ENCODE measurements around the gene METTL17. TPM values are rescaled to one million over a fixed set of nuclear protein-coding genes. Genes with fewer than 3 reads are reported as not detected.

METTL17 gene
- total RNA-seq, 1 donor from 2014 or later, result 62.7 TPM

- Mint-ChIP-seq H3K36me3 (ENCODE audit: low read depth, unreplicated experiment) (peaks cover 18% of the 10 kb centered on the region), H3K27ac (ENCODE audit: unreplicated experiment) (peak within 1 kb of the TSS; percentile 74), H3K27me3 (ENCODE audit: unreplicated experiment) (peaks cover 10% of the 10 kb centered on the region), H3K4me3 (ENCODE audit: unreplicated experiment) (peak within 1 kb of the TSS; percentile 89), H3K9me3 (ENCODE audit: unreplicated experiment) (no peaks in the 10 kb centered on the region), H3K4me1 (ENCODE audit: unreplicated experiment) (peaks cover 32% of the 10 kb centered on the region)
- no peak for TF ChIP-seq CTCF (IDR thresholded peaks at IDR 0.05; ENCODE audit: unreplicated experiment)
- DNase-seq (ENCODE audit: low spot score), result peak; percentile 73
Measured at GRCh38 chr14:21024585-21025370, 35.0 kb downstream of the METTL17 start, which contains the start of gene NDRG2. Gene NDRG2 (minus strand): TSS chr14:21025061. CDS start chr14:21023315, 1,746 bp downstream.

GRCh38 chr14:21025371-21026273 lies 35.8 kb downstream of the METTL17 start:
- DNase-seq (ENCODE audit: low spot score), result peak; percentile 21
- TF ChIP-seq CTCF (IDR thresholded peaks at IDR 0.05; ENCODE audit: unreplicated experiment), result no peak
- peaks cover 10% of the 10 kb centered on the region for H3K27me3 Mint-ChIP-seq (ENCODE audit: unreplicated experiment)

GRCh38 chr14:21026274-21026987 lies 36.7 kb downstream of the METTL17 start:
- H3K4me3 Mint-ChIP-seq (ENCODE audit: unreplicated experiment), result peak overlapping the region; percentile 84

More at GRCh38 chr14:21025371-21026273, 35.8 kb downstream of the METTL17 start:
- peaks cover 30% of the 10 kb centered on the region for H3K4me1 Mint-ChIP-seq (ENCODE audit: unreplicated experiment)
- peaks cover 18% of the 10 kb centered on the region for H3K36me3 Mint-ChIP-seq (ENCODE audit: low read depth, unreplicated experiment)
- no peaks in the 10 kb centered on the region for H3K9me3 Mint-ChIP-seq (ENCODE audit: unreplicated experiment)
- peak overlapping the region; percentile 89 for H3K4me3 Mint-ChIP-seq (ENCODE audit: unreplicated experiment)
- H3K27ac Mint-ChIP-seq (ENCODE audit: unreplicated experiment), result no peak overlapping the region

GRCh38 chr14:21026988-21027315 lies 37.2 kb downstream of the METTL17 start:
- Mint-ChIP-seq H3K27me3 (ENCODE audit: unreplicated experiment) (peaks cover 14% of the 10 kb centered on the region), H3K4me1 (ENCODE audit: unreplicated experiment) (peaks cover 28% of the 10 kb centered on the region), H3K4me3 (ENCODE audit: unreplicated experiment) (no peak overlapping the region), H3K27ac (ENCODE audit: unreplicated experiment) (no peak overlapping the region), H3K36me3 (ENCODE audit: low read depth, unreplicated experiment) (peaks cover 9% of the 10 kb centered on the region), H3K9me3 (ENCODE audit: unreplicated experiment) (no peaks in the 10 kb centered on the region)
- DNase-seq (ENCODE audit: low spot score), result no peak
- TF ChIP-seq CTCF (IDR thresholded peaks at IDR 0.05; ENCODE audit: unreplicated experiment), result no peak

More at GRCh38 chr14:21026274-21026987, 36.7 kb downstream of the METTL17 start:
- Mint-ChIP-seq H3K27ac (ENCODE audit: unreplicated experiment) (no peak overlapping the region), H3K4me1 (ENCODE audit: unreplicated experiment) (peaks cover 29% of the 10 kb centered on the region), H3K9me3 (ENCODE audit: unreplicated experiment) (no peaks in the 10 kb centered on the region), H3K27me3 (ENCODE audit: unreplicated experiment) (peaks cover 10% of the 10 kb centered on the region), H3K36me3 (ENCODE audit: low read depth, unreplicated experiment) (peaks cover 15% of the 10 kb centered on the region)
- TF ChIP-seq CTCF (IDR thresholded peaks at IDR 0.05; ENCODE audit: unreplicated experiment), result no peak
- no peak for DNase-seq (ENCODE audit: low spot score)

Data from endothelial cell (in vitro differentiated cells).